GM18526 (cell line): Measurements from ENCODE around the gene DIP2C.

Experiments
- POLR2A ChIP-seq: IDR thresholded peaks from 3 replicates; pipeline ENCODE4 v1.6.1; 2011; ENCODE audit not compliant: insufficient read length; ENCODE audit errors: extremely low read depth

The DIP2C gene

DNA sequence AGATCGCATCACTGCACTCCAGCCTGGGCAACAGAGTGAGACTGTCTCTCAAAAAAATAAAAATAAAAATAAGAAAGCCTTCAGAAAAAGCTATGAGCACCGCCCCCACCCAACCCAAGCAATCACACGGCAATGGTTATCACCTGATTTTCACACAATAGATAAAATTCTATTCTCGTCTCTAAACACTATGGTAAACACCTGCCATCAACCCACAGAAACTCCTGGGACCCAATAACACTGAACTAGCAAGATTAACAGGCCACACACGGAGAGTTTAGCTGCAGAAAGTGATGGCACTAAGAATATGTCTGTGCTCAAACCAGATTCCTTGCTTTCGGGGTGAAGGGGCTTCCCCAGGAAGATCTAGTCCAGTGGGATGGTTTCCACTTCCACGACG is 173.8 kb downstream of the DIP2C start:
- no peak for TF ChIP-seq POLR2A

DNA sequence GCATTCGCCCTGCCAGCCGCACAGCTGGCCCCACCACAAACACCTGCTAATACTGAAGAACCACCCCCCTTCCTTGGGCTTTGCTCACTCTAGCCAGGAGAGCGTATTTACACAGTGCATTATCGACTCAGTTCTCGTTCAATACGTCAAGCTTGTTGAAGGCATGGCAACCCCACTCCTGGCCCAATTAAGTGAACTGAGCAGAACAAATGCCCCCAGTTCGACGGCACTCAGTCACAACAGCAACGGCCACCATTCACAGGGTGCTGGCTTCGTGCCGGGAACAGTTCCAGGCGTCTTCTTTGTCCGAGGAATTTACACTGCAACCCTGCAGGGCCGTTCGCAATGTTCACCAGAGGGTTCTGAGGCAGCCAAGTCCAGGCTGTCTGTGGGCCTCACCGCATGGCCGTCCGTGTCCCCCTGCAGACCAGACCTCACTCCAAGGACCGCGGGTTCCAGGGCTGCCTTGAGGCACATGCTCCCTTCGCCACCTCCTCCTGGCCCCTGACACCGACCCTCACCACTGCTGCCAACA is 175.3 kb downstream of the DIP2C start:
- no peak for TF ChIP-seq POLR2A

DNA sequence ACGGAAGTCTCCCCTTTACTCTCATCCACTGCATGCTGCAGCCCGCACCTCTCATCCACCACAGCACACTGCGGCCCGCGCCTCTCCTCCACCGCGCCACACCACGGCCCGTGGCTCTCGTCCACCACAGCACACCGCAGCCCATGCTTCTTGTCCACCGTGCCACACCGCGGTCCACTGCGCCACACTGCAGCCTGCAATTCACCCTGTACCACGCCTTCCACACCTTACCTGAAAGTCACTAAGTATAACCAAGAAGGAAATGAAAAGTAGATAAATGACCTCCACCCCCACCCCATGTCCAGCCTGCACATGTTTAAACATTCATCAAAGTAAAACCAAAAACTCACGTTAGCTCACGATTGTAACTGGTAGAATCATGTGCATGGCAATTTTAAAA is 176.1 kb downstream of the DIP2C start:
- TF ChIP-seq POLR2A: no peak

DNA sequence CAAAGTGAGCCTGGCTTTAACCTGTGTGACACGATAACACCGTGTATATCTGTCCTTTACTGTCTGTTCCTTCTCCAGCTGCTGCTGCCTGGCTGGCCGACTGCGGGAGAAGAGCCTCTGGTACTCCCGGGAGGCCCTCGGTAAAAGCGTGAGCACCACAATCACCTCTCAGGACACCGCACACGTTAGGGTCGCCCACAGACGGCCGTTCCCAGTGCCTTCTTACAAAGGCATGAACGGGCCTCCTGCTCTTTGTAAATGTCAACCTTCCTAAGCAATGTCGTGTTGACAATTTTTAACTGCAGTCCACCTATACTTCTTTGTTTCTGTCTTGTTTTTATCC is 177.6 kb downstream of the DIP2C start:
- TF ChIP-seq POLR2A: no peak

GRCh38 chr10:511101-511848 is 178.2 kb downstream of the DIP2C start:
- no peak for TF ChIP-seq POLR2A

GRCh38 chr10:510415-510881 is 179.0 kb downstream of the DIP2C start:
- no peak for TF ChIP-seq POLR2A

GRCh38 chr10:509361-510102 is 179.9 kb downstream of the DIP2C start:
- no peak for TF ChIP-seq POLR2A

DNA sequence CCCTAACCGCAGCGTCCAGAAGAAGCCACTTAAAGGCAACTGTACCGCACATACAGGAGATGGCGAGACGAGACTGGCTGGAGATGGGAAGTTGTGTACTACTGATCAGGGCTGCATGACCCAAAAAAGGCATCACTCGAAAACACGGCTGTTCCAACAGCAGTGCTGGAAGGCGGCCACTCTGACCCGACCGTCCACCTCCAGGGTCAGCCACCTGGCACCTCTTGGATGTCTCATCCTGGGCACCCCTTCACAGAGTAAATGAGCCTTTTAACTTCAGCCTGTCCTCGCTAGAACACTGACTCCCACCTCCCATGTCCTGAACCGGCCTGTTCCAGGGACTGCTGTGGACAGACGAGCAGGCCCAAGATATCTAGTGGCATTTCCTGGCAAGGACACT is 180.7 kb downstream of the DIP2C start:
- TF ChIP-seq POLR2A: no peak

GRCh38 chr10:507908-508444 is 181.5 kb downstream of the DIP2C start:
- TF ChIP-seq POLR2A: no peak

DNA sequence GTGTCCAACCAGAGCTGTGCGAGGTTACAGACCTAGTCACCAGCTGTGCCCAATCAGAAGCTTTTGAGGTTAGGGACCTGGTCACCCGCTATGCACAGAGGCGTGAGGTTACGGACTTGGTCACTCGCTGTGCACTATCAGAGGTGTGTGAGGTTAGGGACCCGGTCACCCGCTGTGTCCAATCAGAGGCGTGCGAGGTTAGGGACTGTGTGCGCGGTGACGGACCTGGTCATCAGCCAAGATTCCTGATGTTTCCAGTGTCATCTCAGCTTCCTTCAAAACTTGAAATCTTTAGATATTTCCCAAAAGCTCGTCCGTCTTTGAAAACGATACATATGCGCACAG is 182.1 kb downstream of the DIP2C start:
- no peak for TF ChIP-seq POLR2A

DNA sequence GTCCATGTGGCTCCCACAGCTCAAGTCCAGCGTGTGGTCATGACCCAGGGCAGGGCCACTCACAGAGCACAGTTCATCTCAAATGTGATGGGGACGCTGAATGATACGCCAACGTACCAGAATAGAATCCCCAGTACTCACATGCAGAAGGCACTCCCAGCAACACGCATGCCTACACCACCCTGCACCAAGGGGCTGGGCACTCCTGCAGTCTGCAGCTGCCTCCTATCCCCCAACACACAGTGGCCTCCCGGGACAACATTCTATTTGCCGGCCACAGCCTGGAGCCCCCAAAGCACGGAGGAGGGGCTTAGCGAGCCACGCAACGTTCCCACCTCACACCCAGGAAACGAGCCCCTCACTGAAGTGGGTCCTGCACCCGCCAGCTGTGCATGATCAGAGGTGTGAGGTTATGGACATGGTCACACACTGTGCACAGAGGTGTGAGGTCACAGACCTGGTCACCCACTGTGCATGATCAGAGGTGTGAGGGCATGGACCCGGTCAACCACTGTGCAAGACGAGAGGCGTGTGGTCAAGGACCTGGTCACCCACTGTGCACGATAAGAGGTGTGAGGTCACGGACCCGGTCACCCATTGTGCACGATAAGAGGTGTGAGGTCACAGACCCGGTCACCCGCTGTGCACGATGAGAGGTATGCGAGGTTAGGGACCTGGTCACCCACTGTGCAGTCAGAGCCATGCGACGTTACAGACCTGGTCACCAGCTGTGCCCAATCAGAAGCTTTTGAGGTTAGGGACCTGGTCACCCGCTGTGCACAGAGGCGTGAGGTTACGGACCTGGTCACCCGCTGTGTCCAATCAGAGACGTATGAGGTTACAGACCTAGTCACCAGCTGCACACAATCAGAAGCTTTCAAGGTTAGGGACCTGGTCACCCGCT is 182.8 kb downstream of the DIP2C start:
- no peak for TF ChIP-seq POLR2A

DNA sequence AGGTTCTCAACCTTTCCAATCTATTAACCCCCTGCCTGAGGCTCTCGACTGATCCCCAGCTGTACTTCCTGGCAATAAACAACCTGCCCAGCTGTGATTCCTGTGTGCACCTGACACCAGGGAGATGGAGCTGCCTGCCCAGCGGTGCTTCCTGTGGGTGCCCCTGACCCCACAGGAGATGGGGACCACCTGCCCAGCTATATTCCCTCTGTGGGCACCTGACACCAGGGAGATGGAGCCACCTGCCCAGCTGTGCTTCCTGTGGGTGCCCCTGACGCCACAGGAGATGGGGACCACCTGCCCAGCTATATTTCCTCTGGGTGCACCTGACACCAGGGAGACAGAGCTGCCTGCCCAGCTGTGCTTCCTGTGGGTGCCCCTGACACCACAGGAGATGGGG is 184.0 kb downstream of the DIP2C start:
- TF ChIP-seq POLR2A: no peak

DNA sequence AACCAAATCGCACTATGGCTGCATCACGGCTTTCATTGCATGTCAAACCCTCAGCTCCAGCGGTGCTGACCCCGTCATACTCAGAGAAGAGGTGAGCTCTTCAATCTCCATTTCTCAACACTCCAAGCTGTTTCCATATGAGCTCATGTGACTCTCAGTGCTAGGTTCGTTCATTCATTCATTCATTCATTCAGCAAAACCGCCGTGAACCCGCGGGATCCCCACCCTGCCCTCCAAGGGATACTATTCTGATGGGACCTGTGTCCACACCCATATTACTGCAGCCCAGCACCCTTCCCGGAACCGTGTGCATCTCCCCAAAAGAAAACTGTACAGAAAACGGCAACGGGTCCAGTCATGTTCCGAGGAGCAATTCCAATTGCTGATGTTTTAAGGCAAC is 184.7 kb downstream of the DIP2C start:
- TF ChIP-seq POLR2A: no peak

DNA sequence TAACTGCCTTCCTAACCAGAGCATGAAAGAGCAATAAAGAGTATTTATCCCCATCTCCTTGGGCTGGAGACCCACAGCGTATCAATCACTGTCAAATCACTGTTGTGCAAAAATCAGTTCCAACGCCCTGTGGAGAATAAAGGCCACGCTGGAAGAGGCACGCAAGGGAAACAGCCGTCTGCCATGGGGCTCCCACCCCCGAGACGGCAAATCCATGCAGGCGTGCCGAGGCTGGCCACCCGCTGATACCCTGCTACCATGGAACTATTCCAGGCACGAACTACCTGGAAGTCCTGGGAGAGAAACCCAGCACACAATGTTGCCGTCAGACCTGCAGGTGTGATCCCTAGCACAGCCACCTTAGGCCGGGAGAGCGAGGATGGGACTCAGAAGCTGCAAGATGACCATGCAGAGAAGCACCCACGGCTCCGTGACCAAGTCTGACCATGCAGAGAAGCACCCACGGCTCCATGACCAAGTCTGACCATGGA is 185.3 kb downstream of the DIP2C start:
- TF ChIP-seq POLR2A: no peak

GRCh38 chr10:501596-501995 is 187.9 kb downstream of the DIP2C start:
- TF ChIP-seq POLR2A: no peak
